Prostate gland (tissue), 2 donors: ENCODE results near the gene MIA. TPM values are rescaled to one million over a fixed set of nuclear protein-coding genes. Genes with fewer than 3 reads are reported as not detected.

Experiments
- DNase-seq: peaks from one replicate; pipeline ENCODE4 v3.0.0-alpha.2; 2019; ENCODE audit warnings: low spot score
- H3K27ac ChIP-seq, 2 donors: fragments of 200-600 bp; sonication (generic); 2 replicates each; pipeline ENCODE4 v1.5.1; 2017 to 2019
- H3K27me3 ChIP-seq: fragments of 200-600 bp; sonication (generic); replicated peaks from 2 replicates; pipeline ENCODE4 v1.5.1; 2019; ENCODE audit not compliant: insufficient read depth
- H3K36me3 ChIP-seq, 2 donors: fragments of 200-600 bp; sonication (generic); 1 replicate in 1 of 2; 2 replicates in 1 of 2; pipeline versions ENCODE4 v1.5.1 to v1.8.1; 2017 to 2019
- H3K4me1 ChIP-seq: fragments of 200-600 bp; sonication (generic); replicated peaks from 2 replicates; pipeline ENCODE4 v1.5.1; 2019
- H3K4me3 ChIP-seq, 2 donors: fragments of 200-600 bp; sonication (generic); 2 replicates each; pipeline ENCODE4 v1.5.1; 2017 to 2019
- H3K9me3 ChIP-seq: fragments of 200-600 bp; sonication (generic); 2 replicates; pipeline ENCODE4 v1.5.1; 2017
- CTCF ChIP-seq, 4 experiments: fragments of 200-600 bp in 2 of 4; fragments of 450-650 bp in 2 of 4; sonication (generic) in 2 of 4; IDR thresholded peaks; 1 replicate in 3 of 4; 2 replicates in 1 of 4; pipeline ENCODE4 v1.5.1; 2016 to 2019; ENCODE audit warnings: antibody characterized with exemption in 4 of 4, mild to moderate bottlenecking in 2 of 4, moderate library complexity in 2 of 4
- POLR2A ChIP-seq: fragments of 450-650 bp; IDR thresholded peaks from one replicate; pipeline ENCODE4 v1.6.1; 2016; ENCODE audit warnings: antibody characterized with exemption, mild to moderate bottlenecking
- POLR2AphosphoS5 ChIP-seq: sonication (generic); formaldehyde crosslinking; IDR thresholded peaks from one replicate; pipeline ENCODE4 v1.6.1; 2017; ENCODE audit warnings: antibody characterized with exemption
- WGBS: methylation state at CpG from one replicate; pipeline ENCODE4 v1.1.5; 2018; 5-methylcytosine and 5-hydroxymethylcytosine counted together
- intact Hi-C: fragments of 100-400 bp; cut with DNase I; formaldehyde crosslinking; loops from one replicate; pipeline ENCODE4 v1.14.2; 2022
- total RNA-seq, 2 donors: library from RNA; depleted of rRNA; stranded (reverse); fragments of >200 nt; gene quantifications; one replicate each; pipeline ENCODE4 v1.1.0, GENCODE V29; 2016

Gene MIA
- total RNA-seq, 2 donors from 2014 or later, result 2.7 to 5.0 TPM

- H3K27ac ChIP-seq, result peak overlapping the region in 1 of 2 donors; percentile 98
- no peaks in the 10 kb centered on the region for H3K27me3 ChIP-seq
- H3K36me3 ChIP-seq, result no peaks in the 10 kb centered on the region
- no peak overlapping the region for H3K4me3 ChIP-seq
- DNase-seq, result no peak
- WGBS, result 75% methylated on average over 7 of the region's 7 CpGs
- no peaks in the 10 kb centered on the region for H3K9me3 ChIP-seq
- intact Hi-C loops, result no loop called here
- TF ChIP-seq CTCF (IDR thresholded peaks at IDR 0.05) (no peak), POLR2A (no peak)
- H3K4me1 ChIP-seq, result no peaks in the 10 kb centered on the region
Measured at GRCh38 chr19:40776364-40776763, 1.0 kb downstream of the MIA start.

GRCh38 chr19:40776932-40777644 is 1.8 kb downstream of the MIA start:
- WGBS, result 8% methylated on average over 13 of the region's 13 CpGs
- no peaks in the 10 kb centered on the region for H3K36me3 ChIP-seq
- H3K27me3 ChIP-seq, result no peaks in the 10 kb centered on the region
- peak overlapping the region; percentile 74 to 79 for H3K4me3 ChIP-seq
- peak; percentile 90 for DNase-seq
- H3K27ac ChIP-seq, result peak overlapping the region; percentile 96 to 98
- H3K4me1 ChIP-seq, result no peaks in the 10 kb centered on the region
- no peaks in the 10 kb centered on the region for H3K9me3 ChIP-seq
- intact Hi-C loops, result no loop called here
- TF ChIP-seq POLR2AphosphoS5, result peak; percentile 34
- TF ChIP-seq CTCF (IDR thresholded peaks at IDR 0.05), result no peak

- no peaks in the 10 kb centered on the region for H3K27me3 ChIP-seq
- H3K9me3 ChIP-seq, result no peaks in the 10 kb centered on the region
- no peak for TF ChIP-seq POLR2AphosphoS5
- TF ChIP-seq CTCF (IDR thresholded peaks at IDR 0.05), result no peak
- no peak for TF ChIP-seq POLR2A
- peak overlapping the region; percentile 74 to 79 for H3K4me3 ChIP-seq
- DNase-seq, result no peak
- H3K36me3 ChIP-seq, result no peaks in the 10 kb centered on the region
- peak overlapping the region; percentile 96 to 98 for H3K27ac ChIP-seq
- no peaks in the 10 kb centered on the region for H3K4me1 ChIP-seq
- intact Hi-C loops, result no loop called here
- 1% methylated on average over 10 of the region's 10 CpGs for WGBS
Measured at GRCh38 chr19:40777645-40777936, 2.3 kb downstream of the MIA start.

GRCh38 chr19:40777937-40778705 is 2.8 kb downstream of the MIA start, which contains the start of gene RAB4B:
RAB4B (plus strand) TSS chr19:40778247; CDS start chr19:40778376, 129 bp downstream.
- under 1% methylated on average over 55 of the region's 56 CpGs for WGBS
- Histone ChIP-seq H3K36me3 (no peaks in the 10 kb centered on the region), H3K9me3 (no peaks in the 10 kb centered on the region), H3K4me3 (peak within 1 kb of the TSS; percentile 74 to 79), H3K27ac (peak within 1 kb of the TSS; percentile 96 to 98), H3K4me1 (no peaks in the 10 kb centered on the region), H3K27me3 (no peaks in the 10 kb centered on the region)
- TF ChIP-seq POLR2A (peak; percentile 86), CTCF (IDR thresholded peaks at IDR 0.05) (peak in 3 of 4 experiments; percentile 11 to 59 (median 36)), POLR2AphosphoS5 (peak; percentile 89)
- peak; percentile 100 for DNase-seq
- intact Hi-C loops, result no loop called here
